Keratinocyte (primary cell): ENCODE results near the gene SH2D4B.
A peak's percentile ranks its signal among the peaks of the same experiment; 100 is the strongest.

Source experiments
- EZH2 ChIP-seq: IDR thresholded peaks from one replicate; pipeline ENCODE4 v1.6.1; 2012; ENCODE audit warnings: inconsistent platforms, mild to moderate bottlenecking, low read length, moderate library complexity
- TF ChIP-seq, protein P1 (sequence below), 3 experiments: IDR thresholded peaks in 1 of 3; conservative IDR thresholded peaks in 1 of 3; optimal IDR thresholded peaks in 1 of 3; 2 replicates in 2 of 3; 3 replicates in 1 of 3; pipeline versions ENCODE3 to v1.5.1; 2011; ENCODE audit warnings: low read length in 3 of 3, mild to moderate bottlenecking in 3 of 3, moderate library complexity in 2 of 3, control low read depth in 1 of 3, inconsistent platforms in 1 of 3; ENCODE audit not compliant: insufficient read depth in 2 of 3; ENCODE audit errors: extremely low read depth in 1 of 3

DNA sequence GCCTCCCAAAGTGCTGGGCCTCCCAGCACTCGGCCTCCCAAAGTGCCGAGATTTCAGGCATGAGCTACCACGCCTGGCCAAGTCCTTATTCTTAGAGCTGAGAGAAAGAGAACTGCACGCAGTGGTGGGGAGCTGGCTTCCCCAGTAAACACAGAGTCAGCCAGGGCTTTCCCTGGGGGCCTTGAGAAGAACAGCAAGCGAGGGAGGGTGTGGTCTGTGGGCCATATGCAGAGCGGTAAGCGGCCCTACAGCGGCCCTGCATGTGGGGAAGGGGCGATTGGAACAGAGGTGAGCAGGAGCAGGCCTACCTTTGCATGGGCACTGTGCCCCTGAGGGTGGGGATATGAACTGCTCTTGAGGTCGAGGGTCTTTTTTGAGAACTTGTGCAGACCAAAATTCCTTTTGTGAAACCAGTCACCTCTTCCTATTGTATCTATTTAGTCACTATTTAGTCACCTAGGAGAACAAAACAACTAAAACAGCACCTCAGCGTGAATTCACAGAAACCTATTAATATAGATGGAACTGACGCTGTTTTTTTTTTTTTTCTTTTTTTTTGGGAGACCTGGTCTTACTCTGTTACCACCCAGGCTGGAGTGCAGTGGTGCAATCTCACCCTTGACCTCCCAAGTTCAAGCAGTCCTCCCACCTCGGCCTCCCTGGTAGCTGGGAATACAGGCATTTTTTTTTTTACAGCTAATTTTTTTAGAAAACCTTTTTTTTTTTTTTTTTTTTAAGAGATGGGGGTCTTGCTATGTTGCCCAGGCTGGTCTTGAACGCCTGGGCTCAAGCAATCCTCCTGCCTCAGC lies 36.9 kb upstream of the SH2D4B start:
- TF ChIP-seq, protein P1, sequence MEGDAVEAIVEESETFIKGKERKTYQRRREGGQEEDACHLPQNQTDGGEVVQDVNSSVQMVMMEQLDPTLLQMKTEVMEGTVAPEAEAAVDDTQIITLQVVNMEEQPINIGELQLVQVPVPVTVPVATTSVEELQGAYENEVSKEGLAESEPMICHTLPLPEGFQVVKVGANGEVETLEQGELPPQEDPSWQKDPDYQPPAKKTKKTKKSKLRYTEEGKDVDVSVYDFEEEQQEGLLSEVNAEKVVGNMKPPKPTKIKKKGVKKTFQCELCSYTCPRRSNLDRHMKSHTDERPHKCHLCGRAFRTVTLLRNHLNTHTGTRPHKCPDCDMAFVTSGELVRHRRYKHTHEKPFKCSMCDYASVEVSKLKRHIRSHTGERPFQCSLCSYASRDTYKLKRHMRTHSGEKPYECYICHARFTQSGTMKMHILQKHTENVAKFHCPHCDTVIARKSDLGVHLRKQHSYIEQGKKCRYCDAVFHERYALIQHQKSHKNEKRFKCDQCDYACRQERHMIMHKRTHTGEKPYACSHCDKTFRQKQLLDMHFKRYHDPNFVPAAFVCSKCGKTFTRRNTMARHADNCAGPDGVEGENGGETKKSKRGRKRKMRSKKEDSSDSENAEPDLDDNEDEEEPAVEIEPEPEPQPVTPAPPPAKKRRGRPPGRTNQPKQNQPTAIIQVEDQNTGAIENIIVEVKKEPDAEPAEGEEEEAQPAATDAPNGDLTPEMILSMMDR (optimal IDR thresholded peaks at IDR 0.05 in 1 of 3, IDR thresholded peaks at IDR 0.05 in 1 of 3, conservative IDR thresholded peaks at IDR 0.05 in 1 of 3; ENCODE audit: extremely low read depth in 1 of 3, insufficient read depth in 2 of 3, low read length in 3 of 3): peak in 1 of 3 experiments; percentile 15
- no peak for TF ChIP-seq EZH2
